HG02798 (cell line): ENCODE results near the gene WFDC10A.
"Not testable (repeated sequence)": the region's sequence is repeated elsewhere in the genome, so short reads cannot be mapped to it uniquely, and the experiment has no call there.

Experiments used
- ATAC-seq: cut with Tn5 transposase; IDR thresholded peaks from one replicate; pipeline ENCODE4 v1.9.1; 2021; ENCODE audit warnings: mild to moderate bottlenecking; ENCODE audit not compliant: unreplicated experiment, poor library complexity

Gene WFDC10A

DNA sequence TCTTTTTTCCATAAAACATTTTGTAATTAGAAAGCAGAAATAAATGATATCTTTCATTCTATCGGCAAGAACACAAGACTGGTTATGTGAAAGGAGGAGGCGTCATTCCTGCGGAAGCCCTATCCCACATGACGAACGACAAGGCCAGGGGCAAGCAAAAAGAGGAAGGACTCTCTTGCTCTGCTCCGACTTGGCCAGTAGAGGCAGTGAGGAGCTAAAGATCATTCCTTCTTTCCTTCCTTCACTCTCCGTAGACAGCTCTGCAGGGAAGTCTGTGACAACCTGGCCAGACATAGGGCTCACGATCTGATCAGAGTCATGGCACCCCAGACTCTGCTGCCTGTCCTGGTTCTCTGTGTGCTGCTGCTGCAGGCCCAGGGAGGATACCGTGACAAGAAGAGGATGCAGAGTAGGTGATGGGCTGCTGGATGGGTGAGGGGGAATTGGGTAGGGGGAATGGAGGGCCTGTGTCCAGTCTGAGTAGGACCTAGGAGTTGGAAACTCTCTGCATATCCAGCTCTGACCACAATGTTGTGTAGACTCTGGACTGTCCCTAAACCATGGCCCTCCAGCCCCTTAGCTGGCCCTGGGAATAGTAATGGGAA is at the start of gene WFDC10A:
WFDC10A (plus strand) TSS at position 244 of the 605 bp plus-strand sequence; CDS start at position 319, 75 bp downstream.
- no peak for ATAC-seq

DNA sequence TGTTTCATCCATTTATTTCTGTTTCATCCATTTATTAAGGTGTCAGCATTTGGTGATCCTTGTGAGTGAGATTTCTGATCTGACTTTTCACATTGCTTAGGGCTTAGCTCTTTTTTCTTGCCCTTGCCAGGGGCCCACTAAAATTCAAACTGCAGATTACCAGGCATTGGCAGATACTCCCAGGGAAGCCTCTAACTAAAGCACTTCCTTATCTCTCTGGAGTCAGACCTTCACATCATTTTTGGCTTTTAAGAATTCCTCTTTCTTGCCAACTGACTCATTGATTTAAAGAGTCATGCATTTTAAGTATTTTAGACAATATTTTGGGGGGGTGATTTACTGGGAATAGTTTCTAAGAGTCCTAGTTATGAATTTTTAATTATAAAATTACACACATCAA is 47.8 kb upstream of the WFDC10A start:
- ATAC-seq = no peak

DNA sequence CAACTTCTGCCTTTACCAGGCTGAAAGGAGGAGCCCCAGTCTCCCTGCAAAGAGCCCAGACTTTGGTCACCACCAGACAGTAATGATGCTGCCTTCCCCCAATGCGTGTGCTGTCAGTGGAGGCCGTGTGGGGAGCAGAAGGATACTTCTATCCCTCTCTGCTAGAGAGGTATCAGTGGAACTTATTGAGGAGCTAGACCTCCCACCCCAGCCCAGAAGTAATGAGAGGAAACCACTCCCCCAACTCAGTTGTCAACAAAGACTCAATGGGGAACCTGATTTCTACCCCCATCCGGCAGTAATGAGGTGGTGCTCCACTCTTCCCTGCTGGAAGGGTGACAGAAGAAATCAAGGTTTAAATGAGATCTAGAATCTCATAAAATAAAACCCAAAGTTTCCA is 46.0 kb upstream of the WFDC10A start:
- ATAC-seq = no peak

DNA sequence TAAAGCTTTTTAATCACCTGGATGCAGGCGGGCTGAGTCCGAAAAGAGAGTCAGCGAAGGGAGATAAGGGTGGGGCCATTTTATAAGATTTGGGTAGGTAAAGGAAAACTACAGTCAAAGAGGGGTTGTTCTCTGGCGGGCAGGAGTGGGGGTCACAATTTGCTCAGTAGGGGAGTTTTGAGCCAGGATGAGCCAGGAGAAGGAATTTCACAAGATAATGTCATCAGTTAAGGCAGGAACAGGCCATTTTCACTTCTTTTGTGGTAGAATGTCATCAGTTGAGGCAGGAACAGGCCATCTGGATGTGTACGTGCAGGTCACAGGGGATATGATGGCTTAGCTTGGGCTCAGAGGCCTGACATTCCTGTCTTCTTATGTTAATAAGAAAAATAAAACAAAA is 45.2 kb upstream of the WFDC10A start:
- not testable (repeated sequence) for ATAC-seq

DNA sequence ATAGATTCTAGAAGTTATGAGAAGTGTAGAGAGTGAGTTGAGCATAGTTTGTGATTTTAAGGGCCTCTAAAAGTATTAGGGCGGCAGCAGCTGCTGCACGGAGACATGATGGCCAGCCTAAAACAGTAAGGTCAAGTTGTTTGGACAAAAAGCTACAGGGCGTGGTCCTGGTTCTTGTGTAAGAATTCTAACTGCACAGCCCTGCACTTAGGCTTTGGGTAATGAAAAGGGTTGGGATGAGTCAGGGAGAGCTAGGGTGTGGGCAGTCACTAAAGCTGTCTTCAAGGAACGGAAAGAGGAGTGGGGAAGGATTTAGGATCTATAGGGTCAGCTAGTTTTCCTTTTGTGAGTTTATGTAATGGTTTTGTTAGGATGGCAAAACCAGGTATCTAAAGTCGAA is 43.6 kb upstream of the WFDC10A start:
- not testable (repeated sequence) for ATAC-seq

DNA sequence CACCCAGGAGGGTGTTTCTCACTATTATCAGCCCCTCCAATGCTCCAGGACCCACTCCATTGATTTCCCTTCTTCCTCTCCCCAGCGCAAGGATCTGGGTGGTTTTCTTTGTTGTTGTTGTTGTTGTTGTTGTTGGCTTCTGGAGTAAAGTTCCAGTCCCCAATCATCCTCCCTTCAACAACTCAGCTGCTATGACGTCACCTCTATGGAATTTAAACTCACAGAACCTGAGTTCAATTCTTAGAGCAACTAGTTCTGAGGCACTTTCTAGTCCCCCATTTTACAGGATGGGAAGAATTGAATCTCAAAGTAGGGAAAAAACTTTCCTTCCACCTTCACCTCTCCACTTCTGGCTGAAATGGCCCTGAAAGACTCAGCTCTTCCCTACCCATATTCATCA is 40.7 kb upstream of the WFDC10A start:
- ATAC-seq = no peak

DNA sequence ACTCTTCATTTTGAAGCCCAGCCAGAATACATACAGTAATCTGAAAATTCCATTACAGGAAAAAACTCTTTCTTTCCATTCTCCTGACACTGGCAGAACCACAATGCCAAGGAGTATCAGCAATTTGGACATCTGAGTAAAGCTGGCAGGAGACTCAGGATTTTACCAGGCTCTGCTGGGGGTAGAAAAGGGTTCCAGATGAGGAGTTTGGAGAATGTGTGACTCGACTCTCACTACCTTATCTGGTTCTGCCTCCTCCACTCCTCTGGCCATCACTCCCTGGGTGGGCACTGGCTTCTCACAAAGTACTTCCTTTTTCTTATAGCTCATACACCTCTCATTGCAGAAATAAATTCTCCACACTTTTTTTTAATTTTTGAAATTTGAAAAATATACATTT is 39.8 kb upstream of the WFDC10A start:
- no peak for ATAC-seq

DNA sequence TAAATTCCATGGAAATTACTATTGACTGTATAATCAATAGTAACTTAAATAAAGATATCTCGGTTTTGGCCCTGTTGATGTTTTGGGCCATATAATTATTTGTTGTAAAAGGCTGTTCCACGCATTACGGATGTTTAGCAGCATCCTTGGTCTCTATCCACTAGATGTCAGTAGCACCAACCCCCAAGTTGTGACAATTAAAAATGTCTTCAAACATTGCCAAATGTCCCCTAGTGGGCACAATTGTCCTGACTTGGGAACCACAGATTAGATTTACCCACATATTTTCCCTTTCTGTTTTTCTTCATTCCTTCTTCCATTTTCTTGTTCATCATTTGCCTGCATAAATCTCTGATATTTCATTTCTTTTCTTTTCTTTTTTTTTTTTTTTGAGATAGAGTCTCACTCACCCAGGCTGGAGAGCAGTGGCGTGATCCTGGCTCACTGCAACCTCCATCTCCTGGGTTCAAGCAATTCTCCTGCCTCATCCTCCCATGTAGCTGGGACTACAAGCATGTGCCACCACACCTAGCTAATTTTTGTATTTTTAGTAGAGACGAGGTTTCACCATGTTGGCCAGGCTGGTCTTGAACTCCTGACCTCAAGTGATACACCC is 36.9 kb upstream of the WFDC10A start:
- ATAC-seq = no peak

DNA sequence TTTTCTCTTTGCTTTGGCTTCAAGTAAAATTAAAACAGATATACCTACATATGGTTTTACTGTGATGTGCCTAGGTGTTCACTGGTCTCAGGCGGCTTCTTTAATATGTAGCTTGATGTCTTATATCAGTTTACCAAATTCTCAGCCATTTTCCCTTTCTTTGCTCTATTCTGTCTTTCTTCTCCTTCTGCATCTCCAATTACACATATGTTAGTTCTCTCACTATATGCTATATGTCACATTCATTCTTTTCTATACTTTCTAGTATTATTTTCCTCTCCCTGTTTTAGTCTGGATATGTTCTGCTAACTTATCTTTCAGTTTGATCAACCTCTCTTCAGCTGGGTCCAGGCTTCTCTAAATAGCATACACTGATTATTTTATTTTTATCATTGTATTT is 36.0 kb upstream of the WFDC10A start:
- no peak for ATAC-seq

DNA sequence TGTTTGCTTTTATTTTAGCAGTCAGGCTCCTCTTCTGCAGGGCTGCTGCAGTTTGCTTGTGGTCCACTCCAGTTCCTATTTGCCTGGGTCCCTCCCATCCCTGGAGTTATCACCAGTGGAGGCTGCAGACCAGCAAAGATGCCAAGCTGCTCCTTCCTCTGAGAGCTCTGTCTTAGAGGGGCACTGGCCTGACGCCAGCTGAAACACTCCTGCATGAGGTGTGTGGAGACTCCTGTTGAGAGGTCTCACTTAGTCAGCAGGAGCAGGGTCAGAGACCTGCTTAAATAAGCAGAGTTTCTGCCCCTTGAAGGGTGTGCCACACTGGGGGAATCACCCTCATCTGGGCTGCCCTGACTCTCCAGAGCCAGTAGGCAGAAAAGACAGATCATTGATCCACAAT is 34.3 kb upstream of the WFDC10A start:
- no peak for ATAC-seq

DNA sequence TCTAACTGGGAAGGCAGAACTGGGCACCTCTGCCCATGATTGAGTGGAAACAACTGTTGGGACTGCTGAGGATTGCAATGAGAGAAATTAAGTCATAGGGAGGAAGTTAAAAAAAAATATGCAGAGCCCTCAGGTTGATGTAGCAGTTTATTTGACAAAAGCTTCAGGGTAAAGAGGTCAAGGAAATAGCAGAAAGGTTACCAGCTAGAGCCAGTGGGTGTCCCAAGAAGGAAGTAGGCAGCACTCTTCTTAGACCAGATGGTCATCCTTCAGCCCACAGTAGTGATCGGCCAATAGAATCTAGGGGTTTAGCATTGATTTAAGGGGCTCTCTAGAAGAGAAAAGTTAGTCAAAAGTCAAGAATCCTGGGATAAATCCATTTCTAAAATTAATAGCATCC is 21.7 kb upstream of the WFDC10A start:
- ATAC-seq = no peak

DNA sequence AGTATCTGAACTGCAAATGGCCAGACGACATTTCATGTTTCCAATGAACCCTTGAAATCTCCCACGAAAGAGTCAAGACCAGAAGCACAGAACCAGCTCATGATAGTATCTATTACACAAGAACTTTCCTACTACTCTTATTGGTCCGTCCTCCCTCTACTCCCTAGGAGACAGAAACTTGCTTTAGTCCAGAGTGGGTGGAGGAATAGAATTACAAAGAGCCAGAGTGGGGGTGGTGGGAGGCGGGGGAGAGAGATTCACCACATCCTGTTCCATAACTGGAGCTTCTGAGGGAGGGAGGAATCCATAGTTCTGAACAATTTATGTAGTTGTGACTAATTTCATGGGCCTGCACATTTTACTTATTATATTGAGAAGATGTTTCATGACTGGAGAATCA is 18.5 kb upstream of the WFDC10A start:
- ATAC-seq = no peak

DNA sequence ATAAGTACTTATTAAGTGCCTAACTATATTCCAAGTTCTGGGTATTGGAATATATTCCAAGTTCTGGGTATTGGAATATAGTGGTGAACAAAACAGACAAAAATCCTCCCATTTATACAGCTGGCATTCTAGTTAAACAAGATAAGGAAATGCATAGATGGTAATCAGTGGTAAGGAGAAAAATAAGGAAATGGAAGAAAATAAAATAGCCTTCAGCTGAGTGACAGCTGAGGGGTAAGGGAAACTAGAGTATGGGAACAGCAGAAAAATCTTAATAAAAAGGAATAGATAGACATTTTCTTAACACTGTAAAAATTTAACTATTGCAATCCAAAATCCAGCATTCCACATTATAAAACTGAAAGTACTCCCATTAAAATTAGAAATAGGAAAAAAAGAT is 17.2 kb upstream of the WFDC10A start:
- no peak for ATAC-seq

DNA sequence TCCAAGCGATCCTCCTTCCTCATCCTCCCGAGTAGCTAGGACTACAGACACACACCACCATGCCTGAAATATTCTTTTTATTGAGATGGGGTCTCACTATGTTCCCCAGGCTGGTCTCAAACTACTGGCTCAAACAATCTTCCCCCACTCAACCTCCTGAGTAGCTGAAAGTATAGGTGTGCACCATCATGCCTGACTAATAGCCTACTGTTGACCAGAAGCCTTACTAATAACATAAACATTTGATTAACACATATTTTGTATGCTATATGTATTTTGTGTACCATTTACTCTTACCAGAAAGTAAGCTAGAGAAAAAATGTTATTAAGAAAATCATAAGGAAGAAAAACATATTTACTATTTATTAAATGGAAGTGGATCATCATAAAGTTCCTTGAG is 11.9 kb upstream of the WFDC10A start:
- ATAC-seq = no peak

DNA sequence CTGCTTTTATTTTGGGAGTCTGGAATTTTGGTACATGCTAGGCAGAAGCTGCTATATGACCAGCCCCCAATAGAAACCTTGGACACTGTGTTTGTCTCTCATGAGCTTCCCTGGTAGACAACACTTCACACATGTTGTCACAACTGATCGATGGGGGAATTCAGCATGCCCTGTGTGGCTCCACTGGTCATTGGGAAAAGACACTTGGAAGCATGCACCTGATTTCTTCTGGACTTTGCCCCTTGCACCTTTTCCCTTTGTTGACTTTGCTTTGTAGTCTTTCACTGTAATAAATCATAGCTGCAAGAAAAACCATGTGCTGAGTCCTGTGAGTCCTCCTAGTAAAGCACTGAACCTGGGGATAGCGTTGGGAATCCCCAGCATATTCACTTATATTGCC is 7.9 kb upstream of the WFDC10A start:
- no peak for ATAC-seq

DNA sequence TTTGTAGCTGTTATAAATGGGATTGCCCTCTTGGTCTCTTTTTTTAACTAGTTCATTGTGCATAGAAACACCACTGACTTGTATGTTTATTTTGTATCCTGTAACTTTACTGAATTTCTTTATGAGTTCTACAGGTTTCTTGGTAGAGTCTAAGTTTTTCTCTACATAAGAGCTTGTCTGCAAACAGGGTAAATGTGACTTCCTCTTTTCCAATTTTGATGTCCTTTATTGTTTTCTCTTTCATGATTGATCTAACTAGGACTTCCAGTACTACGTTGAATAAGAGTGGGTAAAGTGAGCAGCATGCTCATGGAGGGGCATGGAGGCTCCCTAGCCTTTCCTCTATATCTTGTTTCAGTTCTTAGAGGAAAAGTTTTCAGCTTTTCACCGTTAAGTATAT is 3.0 kb upstream of the WFDC10A start:
- no peak for ATAC-seq

DNA sequence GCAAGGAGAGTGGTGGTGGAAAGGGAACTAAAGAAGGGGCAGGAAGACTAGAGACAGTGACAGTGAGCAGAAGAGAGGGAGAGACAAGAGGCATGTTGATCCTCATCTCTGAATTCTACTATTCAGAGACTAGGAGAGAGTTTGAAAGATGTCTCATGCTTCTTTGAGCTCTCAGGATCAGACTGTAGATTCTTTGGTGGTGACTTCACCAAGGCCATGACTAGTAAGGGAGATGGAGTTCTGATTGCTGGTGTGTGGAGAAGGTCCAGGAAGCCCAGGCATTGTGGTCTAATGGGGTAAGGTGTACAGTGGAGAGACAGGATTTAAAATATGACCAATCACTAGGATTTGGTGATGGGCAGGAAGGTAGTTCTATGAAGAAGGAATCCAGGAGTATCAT is 832 bp downstream of the WFDC10A start:
- no peak for ATAC-seq

DNA sequence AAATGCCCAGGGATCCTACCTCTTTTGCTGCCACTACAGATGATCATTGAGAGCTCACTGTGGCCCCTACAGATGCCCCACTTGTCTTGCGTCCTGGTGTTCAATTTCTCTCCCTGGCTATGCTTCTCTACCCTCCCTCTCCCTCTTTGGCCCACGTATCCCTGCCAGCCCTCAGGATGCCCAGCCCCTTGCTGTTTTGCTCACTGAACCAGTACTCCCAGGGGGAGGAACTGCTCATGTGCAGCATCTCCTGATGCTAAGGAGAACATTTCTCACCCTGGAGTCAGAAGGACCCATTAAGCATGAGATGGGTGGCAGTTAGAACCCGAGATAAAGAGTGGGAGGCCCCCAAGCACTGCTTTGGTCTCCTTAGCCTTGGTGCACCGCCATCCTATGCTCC is 1.6 kb downstream of the WFDC10A start, which contains the start of gene WFDC9:
WFDC9 (minus strand) TSS at position 101 of the 400 bp plus-strand sequence. CDS start 21,103 bp downstream, outside the sequence.
- ATAC-seq = no peak

DNA sequence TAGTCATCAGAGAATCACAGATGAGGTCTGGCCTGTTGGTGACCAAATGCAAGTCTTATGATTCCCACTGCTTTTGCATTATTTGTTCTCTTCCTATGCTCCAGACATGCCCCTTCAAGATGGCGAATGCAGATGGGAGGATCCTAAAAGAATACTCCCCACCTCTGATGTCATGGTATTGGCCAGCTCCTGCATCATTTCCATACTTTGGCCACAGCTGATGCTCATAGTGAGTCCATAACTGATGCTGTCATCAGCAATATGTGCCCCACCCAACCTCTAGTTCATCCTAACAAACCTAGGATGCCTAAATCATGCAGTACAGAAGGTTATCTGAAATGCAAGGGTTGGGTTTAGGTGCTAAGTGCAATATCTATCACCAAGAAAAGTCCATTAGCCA is 7.0 kb downstream of the WFDC10A start:
- no peak for ATAC-seq

DNA sequence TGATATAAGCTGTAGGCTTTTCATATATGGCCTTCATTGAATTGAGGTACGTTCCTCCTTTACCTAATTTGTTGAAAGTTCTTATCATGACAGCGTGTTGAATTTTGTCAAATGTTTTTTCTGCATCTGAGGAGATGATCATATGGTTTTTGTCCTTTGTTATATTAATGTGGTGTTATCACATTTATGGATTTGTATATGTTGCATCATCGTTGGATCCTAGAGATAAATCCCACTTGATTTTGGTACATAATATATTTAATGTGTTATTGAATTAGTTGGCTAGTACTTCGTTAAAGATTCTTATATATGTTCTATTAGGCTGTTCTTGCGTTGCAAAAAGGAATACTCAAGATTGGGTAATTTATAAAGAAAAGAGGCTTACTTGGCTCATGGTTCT is 10.1 kb downstream of the WFDC10A start:
- no peak for ATAC-seq

DNA sequence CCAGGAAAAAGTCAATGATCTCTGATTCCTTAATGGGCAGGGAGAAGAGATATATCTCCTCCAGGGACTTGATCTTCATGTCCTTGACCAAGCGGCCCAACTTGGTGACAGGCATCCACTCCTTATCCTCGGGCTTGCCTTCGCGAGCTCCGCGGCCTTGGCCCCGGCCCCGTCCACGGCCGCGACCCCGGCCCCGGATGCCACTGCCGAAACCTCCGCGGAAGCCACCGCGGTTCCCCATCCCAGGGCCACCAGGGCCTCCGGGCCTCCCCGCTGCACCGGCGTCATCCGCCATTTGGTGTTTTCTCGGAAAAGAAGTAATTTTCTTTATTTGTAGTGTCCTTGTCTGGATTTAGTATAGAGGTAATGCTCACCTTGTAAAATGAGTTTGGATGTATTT is 11.5 kb downstream of the WFDC10A start:
- ATAC-seq = not testable (repeated sequence)

DNA sequence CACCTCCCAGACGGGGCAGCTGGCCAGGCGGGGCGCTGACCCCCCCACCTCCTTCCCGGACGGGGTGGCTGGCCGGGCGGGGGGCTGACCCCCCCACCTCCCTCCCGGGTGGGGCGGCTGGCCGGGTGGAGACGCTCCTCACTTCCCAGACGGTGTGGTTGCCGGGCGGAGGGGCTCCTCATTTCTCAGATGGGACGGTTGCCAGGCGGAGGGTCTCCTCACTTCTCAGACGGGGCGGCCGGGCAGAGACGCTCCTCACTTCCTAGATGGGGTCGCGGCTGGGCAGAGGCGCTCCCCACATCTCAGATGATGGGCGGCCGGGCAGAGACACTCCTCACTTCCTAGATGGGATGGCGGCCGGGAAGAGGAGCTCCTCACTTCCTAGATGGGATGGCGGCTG is 16.3 kb downstream of the WFDC10A start:
- ATAC-seq = not testable (repeated sequence)
